MM.1S (cell line): ENCODE measurements around the gene TCERG1L.

Experiments used
- DNase-seq: peaks from one replicate; pipeline ENCODE4 v3.0.0-alpha.2; 2015
- H2AFZ ChIP-seq: fragments of 300-600 bp; sonication (generic); 2 replicates; pipeline ENCODE4 v1.6.0; 2016; ENCODE audit warnings: antibody characterized with exemption, low read length
- H3F3A ChIP-seq: fragments of 300-600 bp; sonication (generic); 2 replicates; pipeline ENCODE4 v1.6.1; 2016; ENCODE audit warnings: mild to moderate bottlenecking, antibody characterized with exemption, low read length, moderate library complexity, mixed read lengths; ENCODE audit not compliant: insufficient read depth
- H3K27ac ChIP-seq: fragments of 300-600 bp; sonication (generic); 2 replicates; pipeline ENCODE4 v1.5.1; 2016; ENCODE audit warnings: mild to moderate bottlenecking, low read length
- H3K27me3 ChIP-seq: fragments of 300-600 bp; sonication (generic); replicated peaks from 2 replicates; pipeline ENCODE4 v1.6.0; 2016; ENCODE audit warnings: low read length; ENCODE audit not compliant: insufficient read depth
- H3K36me3 ChIP-seq: fragments of 300-600 bp; sonication (generic); replicated peaks from 2 replicates; pipeline ENCODE4 v1.6.1; 2016; ENCODE audit warnings: mild to moderate bottlenecking, low read length, mixed read lengths; ENCODE audit not compliant: insufficient read depth
- H3K4me1 ChIP-seq: fragments of 300-600 bp; sonication (generic); 2 replicates; pipeline ENCODE4 v1.6.1; 2016; ENCODE audit warnings: low read length, mixed read lengths
- H3K4me2 ChIP-seq: fragments of 300-600 bp; sonication (generic); 2 replicates; pipeline ENCODE4 v1.6.0; 2016; ENCODE audit warnings: low read depth, low read length
- H3K4me3 ChIP-seq: fragments of 300-600 bp; sonication (generic); 2 replicates; pipeline ENCODE4 v1.5.1; 2016; ENCODE audit warnings: low read length, mixed read lengths
- H3K79me2 ChIP-seq: fragments of 300-600 bp; sonication (generic); 2 replicates; pipeline ENCODE4 v1.6.1; 2016; ENCODE audit warnings: mixed run types, low read length, mixed read lengths
- H3K9ac ChIP-seq: fragments of 300-600 bp; sonication (generic); 2 replicates; pipeline ENCODE4 v1.6.1; 2016; ENCODE audit warnings: low read length, mixed read lengths
- H3K9me2 ChIP-seq: fragments of 300-600 bp; sonication (generic); replicated peaks from 2 replicates; pipeline ENCODE4 v1.6.1; 2016; ENCODE audit warnings: mild to moderate bottlenecking, low read length, mixed read lengths; ENCODE audit not compliant: insufficient read depth
- H3K9me3 ChIP-seq: fragments of 300-600 bp; sonication (generic); replicated peaks from 2 replicates; pipeline ENCODE4 v1.6.1; 2016; ENCODE audit warnings: mild to moderate bottlenecking, low read length, mixed read lengths; ENCODE audit not compliant: insufficient read depth
- H4K20me1 ChIP-seq: fragments of 300-600 bp; sonication (generic); 2 replicates; pipeline ENCODE4 v1.6.1; 2016; ENCODE audit warnings: mild to moderate bottlenecking, low read length, moderate library complexity, mixed read lengths; ENCODE audit not compliant: insufficient read depth
- CTCF ChIP-seq: fragments of 300-600 bp; sonication (generic); IDR thresholded peaks from 2 replicates; pipeline ENCODE4 v1.5.1; 2016; ENCODE audit warnings: antibody characterized with exemption, low read length, mixed read lengths
- EZH2 ChIP-seq: fragments of 300-600 bp; sonication (generic); optimal IDR thresholded peaks from 2 replicates; pipeline ENCODE3; 2017; ENCODE audit warnings: low read depth, mild to moderate bottlenecking, antibody characterized with exemption, low read length, mixed read lengths
- EZH2phosphoT487 ChIP-seq: fragments of 300-600 bp; sonication (generic); IDR thresholded peaks from 2 replicates; pipeline ENCODE4 v1.6.1; 2018; ENCODE audit warnings: antibody characterized with exemption, low read length

TCERG1L gene

GRCh38 chr10:131169146-131169545 is 142.4 kb downstream of the TCERG1L start:
- no peak overlapping the region for H3K27ac ChIP-seq
- TF ChIP-seq CTCF = no peak
- no peak for TF ChIP-seq EZH2
- no peak for TF ChIP-seq EZH2phosphoT487
- H3K36me3 ChIP-seq = no peaks in the 10 kb centered on the region
- no peaks in the 10 kb centered on the region for H3K9me3 ChIP-seq
- H3F3A ChIP-seq = no peaks in the 10 kb centered on the region
- no peaks in the 10 kb centered on the region for H4K20me1 ChIP-seq
- H3K27me3 ChIP-seq = no peaks in the 10 kb centered on the region
- no peak overlapping the region for H3K4me3 ChIP-seq
- H3K9ac ChIP-seq = no peak overlapping the region
- no peaks in the 10 kb centered on the region for H3K9me2 ChIP-seq
- no peaks in the 10 kb centered on the region for H3K79me2 ChIP-seq
- no peak overlapping the region for H3K4me2 ChIP-seq
- no peaks in the 10 kb centered on the region for H3K4me1 ChIP-seq
- no peak for DNase-seq
- H2AFZ ChIP-seq = no peak overlapping the region

- no peaks in the 10 kb centered on the region for H3K36me3 ChIP-seq
- no peak overlapping the region for H3K4me2 ChIP-seq
- H3K4me1 ChIP-seq = no peaks in the 10 kb centered on the region
- no peaks in the 10 kb centered on the region for H4K20me1 ChIP-seq
- H3K9ac ChIP-seq = no peak overlapping the region
- H3F3A ChIP-seq = no peaks in the 10 kb centered on the region
- H3K27ac ChIP-seq = no peak overlapping the region
- H2AFZ ChIP-seq = no peak overlapping the region
- no peaks in the 10 kb centered on the region for H3K79me2 ChIP-seq
- no peak overlapping the region for H3K4me3 ChIP-seq
- H3K27me3 ChIP-seq = no peaks in the 10 kb centered on the region
- no peak for DNase-seq
- no peak for TF ChIP-seq EZH2
- no peak for TF ChIP-seq CTCF
- no peak for TF ChIP-seq EZH2phosphoT487
- H3K9me3 ChIP-seq = no peaks in the 10 kb centered on the region
- no peaks in the 10 kb centered on the region for H3K9me2 ChIP-seq
Measured at GRCh38 chr10:131168238-131168875, 143.2 kb downstream of the TCERG1L start.

GRCh38 chr10:131167036-131167860 is 144.3 kb downstream of the TCERG1L start:
- Histone ChIP-seq H3K36me3 (no peaks in the 10 kb centered on the region), H3K4me1 (no peaks in the 10 kb centered on the region), H3K27ac (no peak overlapping the region), H3K4me2 (no peak overlapping the region), H4K20me1 (no peaks in the 10 kb centered on the region), H3F3A (no peaks in the 10 kb centered on the region), H3K9ac (no peak overlapping the region), H3K79me2 (no peaks in the 10 kb centered on the region), H3K9me2 (no peaks in the 10 kb centered on the region), H3K27me3 (no peaks in the 10 kb centered on the region), H3K4me3 (no peak overlapping the region), H3K9me3 (no peaks in the 10 kb centered on the region), H2AFZ (no peak overlapping the region)
- DNase-seq = no peak
- TF ChIP-seq EZH2 (no peak), CTCF (no peak), EZH2phosphoT487 (no peak)
